GM12878 (cell line): ENCODE results near the gene GTPBP4. TPM values are rescaled to one million over a fixed set of nuclear protein-coding genes. Genes with fewer than 3 reads are reported as not detected.

Experiments used
- ATAC-seq: fragments of 200-7000 bp; cut with Tn5 transposase; 3 replicates; pipeline ENCODE4 v1.9.1; 2020; ENCODE audit warnings: mild to moderate bottlenecking, moderate library complexity
- BruUV-seq: library from RNA; stranded (reverse); fragments of 400-500 nt; replicated peaks from 2 replicates; lab custom pipeline; 2021; lab: Mats Ljungman, UMichigan
- CTCF ChIA-PET: fragments of 300-600 bp; sonication (Branson Sonifier 250); formaldehyde crosslinking; extraction: SDS; loops from one replicate; lab custom pipeline; 2021; ENCODE audit warnings: inconsistent platforms; lab: Yijun Ruan, JAX
- POLR2A ChIA-PET: fragments of 350-600 bp; formaldehyde crosslinking; extraction: SDS; loops from one replicate; lab custom pipeline; 2021; ENCODE audit warnings: inconsistent platforms; lab: Charles Lee
- RAD21 ChIA-PET: fragments of 300-600 bp; sonication (Branson Sonifier 250); formaldehyde crosslinking; loops from one replicate; lab custom pipeline; 2023; ENCODE audit warnings: antibody characterized with exemption; ENCODE audit not compliant: unreplicated experiment; lab: Charles Lee
- SMC1A ChIA-PET: fragments of 300-600 bp; sonication (Branson Sonifier 250); formaldehyde crosslinking; loops from one replicate; lab custom pipeline; 2023; ENCODE audit not compliant: unreplicated experiment, uncharacterized antibody; lab: Charles Lee
- DNase-seq: peaks from one replicate; pipeline ENCODE4 v3.0.0-alpha.2; 2011; ENCODE audit warnings: low read depth, low spot score
- FAIRE-seq: peaks from 3 replicates; lab custom pipeline; 2011; peaks lifted over from hg19 to GRCh38; lab: Jason Lieb, UNC
- H2AFZ ChIP-seq: 2 replicates; pipeline ENCODE4 v1.6.0; 2011; ENCODE audit warnings: low read depth, low read length, control low read depth; ENCODE audit not compliant: control insufficient read depth
- H3K27ac ChIP-seq: 2 replicates; pipeline ENCODE4 v1.5.1; 2011; ENCODE audit warnings: control low read depth; ENCODE audit not compliant: control insufficient read depth, insufficient read depth
- H3K27me3 ChIP-seq, 2 experiments: replicated peaks in 1 of 2; 2 replicates each; pipeline versions ENCODE4 v1.6.0 to v1.6.1; 2011; ENCODE audit warnings: low read length in 1 of 2; ENCODE audit not compliant: control insufficient read depth in 2 of 2, insufficient read depth in 2 of 2
- H3K36me3 ChIP-seq, 2 experiments: 2 replicates each; pipeline ENCODE4 v1.5.1; 2011; ENCODE audit warnings: low read length in 1 of 2; ENCODE audit not compliant: control insufficient read depth in 2 of 2, insufficient read depth in 2 of 2
- H3K4me1 ChIP-seq: 2 replicates; pipeline ENCODE4 v1.6.1; 2011; ENCODE audit warnings: mild to moderate bottlenecking, low read length, moderate library complexity, mixed read lengths; ENCODE audit not compliant: control insufficient read depth, insufficient read depth
- H3K4me2 ChIP-seq: 2 replicates; pipeline ENCODE4 v1.6.0; 2011; ENCODE audit warnings: control low read depth; ENCODE audit not compliant: control insufficient read depth, insufficient read depth
- H3K4me3 ChIP-seq: fragments of 200-600 bp; sonication (generic); 2 replicates; pipeline ENCODE4 v1.5.1; 2016
- H3K79me2 ChIP-seq: 2 replicates; pipeline ENCODE4 v1.6.0; 2011; ENCODE audit warnings: low read length; ENCODE audit not compliant: control insufficient read depth, insufficient read depth
- H3K9ac ChIP-seq: 2 replicates; pipeline ENCODE4 v1.8.0; 2011; ENCODE audit warnings: low read length, control low read depth, mixed read lengths; ENCODE audit not compliant: control insufficient read depth, insufficient read depth
- H3K9me3 ChIP-seq: replicated peaks from 3 replicates; pipeline ENCODE4 v1.5.1; 2011; ENCODE audit warnings: mild to moderate bottlenecking, low read length; ENCODE audit not compliant: control insufficient read depth, insufficient read depth
- H4K20me1 ChIP-seq: 2 replicates; pipeline ENCODE4 v1.6.0; 2011; ENCODE audit not compliant: control insufficient read depth, insufficient read depth
- ATF2 ChIP-seq: IDR thresholded peaks from 2 replicates; pipeline ENCODE4 v1.6.1; 2012; ENCODE audit warnings: low read length, inconsistent platforms
- ATF3 ChIP-seq: IDR thresholded peaks from 2 replicates; pipeline ENCODE4 v1.6.1; 2011; ENCODE audit warnings: low read depth, mild to moderate bottlenecking, low read length, moderate library complexity, borderline replicate concordance; ENCODE audit errors: extremely low read depth
- BCLAF1 ChIP-seq: fragments of 450-650 bp; IDR thresholded peaks from 2 replicates; pipeline ENCODE4 v1.6.1; 2017; ENCODE audit warnings: antibody characterized with exemption, mild to moderate bottlenecking, moderate library complexity
- CREM ChIP-seq: IDR thresholded peaks from 2 replicates; pipeline ENCODE4 v1.6.1; 2014; ENCODE audit warnings: antibody characterized with exemption, low read depth
- E2F4 ChIP-seq: IDR thresholded peaks from 2 replicates; pipeline ENCODE4 v1.6.1; 2012; ENCODE audit warnings: low read depth, low read length, improper control_type of control experiment
- HDAC2 ChIP-seq: fragments of 200-600 bp; sonication (generic); IDR thresholded peaks from 2 replicates; pipeline ENCODE4 v1.6.1; 2017
- HDAC6 ChIP-seq: fragments of 200-600 bp; sonication (generic); IDR thresholded peaks from one replicate; pipeline ENCODE4 v1.8.0; 2017; ENCODE audit warnings: antibody characterized with exemption; ENCODE audit not compliant: unreplicated experiment
- IKZF2 ChIP-seq, 2 experiments: fragments of 450-650 bp; IDR thresholded peaks; 2 replicates each; pipeline ENCODE4 v1.6.1; 2017; ENCODE audit warnings: mild to moderate bottlenecking in 2 of 2, moderate library complexity in 2 of 2
- IRF4 ChIP-seq: IDR thresholded peaks from 2 replicates; pipeline ENCODE4 v1.6.1; 2011; ENCODE audit warnings: low read depth, low read length
- MXI1 ChIP-seq: fragments of 150-350 bp; IDR thresholded peaks from 2 replicates; pipeline ENCODE4 v1.6.1; 2011; ENCODE audit warnings: low read depth, mild to moderate bottlenecking, inconsistent platforms, low read length, improper control_type of control experiment
- NFYA ChIP-seq: IDR thresholded peaks from 2 replicates; pipeline ENCODE4 v1.6.1; 2011; ENCODE audit warnings: low read depth, mild to moderate bottlenecking, low read length, improper control_type of control experiment, borderline replicate concordance
- PAX5 ChIP-seq: IDR thresholded peaks from 2 replicates; pipeline ENCODE4 v1.6.1; 2011; ENCODE audit warnings: low read depth, low read length, borderline replicate concordance
- POLR2AphosphoS5 ChIP-seq: IDR thresholded peaks from 2 replicates; pipeline ENCODE4 v1.6.1; 2011; ENCODE audit warnings: mild to moderate bottlenecking, low read length, inconsistent platforms
- RBBP5 ChIP-seq: fragments of 200-600 bp; sonication (generic); conservative IDR thresholded peaks from 2 replicates; pipeline ENCODE4 v1.6.1; 2016
- RELA ChIP-seq: fragments of 450-650 bp; IDR thresholded peaks from 2 replicates; pipeline ENCODE4 v1.8.0; 2014; ENCODE audit warnings: borderline replicate concordance; ENCODE audit not compliant: partially characterized antibody
- RUNX3 ChIP-seq: IDR thresholded peaks from 2 replicates; pipeline ENCODE4 v1.6.1; 2012; ENCODE audit warnings: low read length, inconsistent platforms
- STAT3 ChIP-seq: IDR thresholded peaks from 2 replicates; pipeline ENCODE4 v1.6.1; 2011; ENCODE audit warnings: low read depth, low read length, improper control_type of control experiment
- TCF12 ChIP-seq: IDR thresholded peaks from 2 replicates; pipeline ENCODE4 v1.6.1; 2011; ENCODE audit warnings: low read depth, mild to moderate bottlenecking, low read length
- WGBS: methylation state at CpG from one replicate; pipeline ENCODE4 v1.1.6; 2016; ENCODE audit warnings: low lambda C conversion rate; ENCODE audit not compliant: insufficient replicate concordance, insufficient coverage; ENCODE audit errors: missing lambda C conversion rate; 5-methylcytosine and 5-hydroxymethylcytosine counted together
- in situ Hi-C: fragments of 300-500 bp; cut with MboI; formaldehyde crosslinking; loops from 9 replicates; pipeline ENCODE4 v1.14.3; 2018; ENCODE audit warnings: mixed read lengths
- intact Hi-C: fragments of 100-400 bp; cut with micrococcal nuclease; formaldehyde crosslinking; loops from one replicate; pipeline ENCODE4 v1.14.2; 2022; ENCODE audit not compliant: unreplicated experiment
- polyA plus RNA-seq, 11 experiments: library from polyadenylated mRNA; depleted of rRNA in 4 of 11; unstranded in 6 of 11; stranded (reverse) in 5 of 11; fragments of >200 nt; fragmentation: Nextera tagmentation in 4 of 11; fragmentation: Illumina TruSeq in 1 of 11; extraction: Ambion mirVana in 4 of 11; extraction: Trizol in 1 of 11; gene quantifications; 1 replicate in 1 of 11; 2 replicates in 10 of 11; pipeline versions ENCODE4 v1.2.1 to v1.2.3, GENCODE V29; 2011 to 2016; ENCODE audit warnings: inconsistent platforms in 2 of 11, missing spikeins in 2 of 11, low read depth in 1 of 11
- total RNA-seq, 4 experiments: library from RNA; depleted of rRNA in 3 of 4; stranded (reverse); fragments of >200 nt in 3 of 4; fragmentation: Illumina TruSeq in 1 of 4; extraction: Trizol in 1 of 4; gene quantifications; 2 replicates each; pipeline versions ENCODE4 v1.2.1 to v1.2.3, GENCODE V29; 2013 to 2021

GTPBP4 gene
- total and polyA plus RNA-seq, 10 of the 15 experiments (the other 5 are each of a cell fraction or from before 2014, with no cell fraction given), result 58.5 to 118 (median 71.4) TPM

- ChIA-PET POLR2A (interaction anchor here (0.6 to 3.6 kb wide), 7 partner anchors 9 to 122 kb away, joined by 3 to 19 read pairs (median 7); no protein-coding TSS in a partner anchor), CTCF (interaction anchor here (0.6 to 2.1 kb wide), 3 partner anchors 24 to 823 kb away, joined by 3 to 8 read pairs (median 3); no protein-coding TSS in a partner anchor), SMC1A (interaction anchor here (0.7 to 1.3 kb wide), 6 partner anchors 15 to 161 kb away, joined by 3 to 4 read pairs (median 3); no protein-coding TSS in a partner anchor), RAD21 (interaction anchor here (0.9 to 3.1 kb wide), 3 partner anchors 11 to 121 kb away, joined by 3 to 9 read pairs (median 3); partner anchors contain the start of gene GTPBP4)
- intact Hi-C loops, result no loop called here
- H3K27me3 ChIP-seq, result no peaks in the 10 kb centered on the region
- in situ Hi-C loops, result no loop called here
- no peak overlapping the region for H3K27ac ChIP-seq
- FAIRE-seq (no peak), ATAC-seq (peak; percentile 34), DNase-seq (no peak)
- H3K9ac ChIP-seq, result peak overlapping the region; percentile 92; the same call in 1 of the 2 replicates
- H4K20me1 ChIP-seq, result peaks cover 3% of the 10 kb centered on the region; the same call in 1 of the 2 replicates
- H3K4me1 ChIP-seq, result peaks cover 6% of the 10 kb centered on the region
- no peaks in the 10 kb centered on the region for H3K9me3 ChIP-seq
- H3K36me3 ChIP-seq, result peaks cover 0 to 16% of the 10 kb centered on the region in 2 experiments; a peak in 2 of 4 replicates
- peak overlapping the region; percentile 95 for H3K4me3 ChIP-seq
- WGBS, result 1% methylated on average over 4 of the region's 4 CpGs
- peak overlapping the region; percentile 32 for H3K4me2 ChIP-seq
- no TSS peak for BruUV-seq
- no peak overlapping the region for H2AFZ ChIP-seq
- H3K79me2 ChIP-seq, result peaks cover 80% of the 10 kb centered on the region
- TF ChIP-seq BCLAF1 (no peak), HDAC6 (no peak), E2F4 (no peak), CREM (no peak), PAX5 (0 out of 2 replicates have a peak, but pooled peaks have one; percentile 16), ATF3 (no peak), MXI1 (peak; percentile 75), RBBP5 (no peak), IRF4 (0 out of 2 replicates have a peak, but pooled peaks have one; percentile 28), TCF12 (0 out of 2 replicates have a peak, but pooled peaks have one; percentile 26), RUNX3 (peak; percentile 43), RELA (no peak), NFYA (no peak), ATF2 (no peak), HDAC2 (no peak), STAT3 (no peak), IKZF2 (IDR thresholded peaks at IDR 0.05) (peak in 1 of 2 experiments; percentile 28; a peak in 1 of 4 replicates), POLR2AphosphoS5 (peak; percentile 37; the same call in 1 of the 2 replicates)
These were observed 62.3 kb downstream of the GTPBP4 start for GRCh38 chr10:1050554-1050953.
